HG03469 (cell line): ENCODE data around the gene RYR3.

ENCODE experiments used
- ATAC-seq: cut with Tn5 transposase; IDR thresholded peaks from one replicate; pipeline ENCODE4 v1.9.1; 2021; ENCODE audit warnings: mild to moderate bottlenecking, moderate library complexity, moderate number of reproducible peaks; ENCODE audit not compliant: unreplicated experiment

RYR3 gene

GRCh38 chr15:33636958-33637357 is 326.2 kb downstream of the RYR3 start:
- ATAC-seq, result no peak

- ATAC-seq, result no peak
Measured at GRCh38 chr15:33638453-33638852, 327.7 kb downstream of the RYR3 start.

- no peak for ATAC-seq
Measured at GRCh38 chr15:33639051-33639450, 328.3 kb downstream of the RYR3 start.

GRCh38 chr15:33639456-33639855 is 328.7 kb downstream of the RYR3 start:
- ATAC-seq, result no peak

GRCh38 chr15:33639978-33640377 is 329.2 kb downstream of the RYR3 start:
- ATAC-seq, result no peak

GRCh38 chr15:33641069-33641468 is 330.3 kb downstream of the RYR3 start:
- ATAC-seq, result no peak

GRCh38 chr15:33644304-33644703 is 333.5 kb downstream of the RYR3 start:
- no peak for ATAC-seq

GRCh38 chr15:33646744-33647143 is 336.0 kb downstream of the RYR3 start:
- ATAC-seq, result no peak

GRCh38 chr15:33649217-33649933 is 338.6 kb downstream of the RYR3 start:
- ATAC-seq, result no peak

- no peak for ATAC-seq
Measured at GRCh38 chr15:33654860-33655259, 344.1 kb downstream of the RYR3 start.

- no peak for ATAC-seq
Measured at GRCh38 chr15:33655488-33655887, 344.7 kb downstream of the RYR3 start.

- no peak for ATAC-seq
Measured at GRCh38 chr15:33656168-33656567, 345.4 kb downstream of the RYR3 start.

GRCh38 chr15:33660151-33660550 is 349.4 kb downstream of the RYR3 start:
- no peak for ATAC-seq

- ATAC-seq, result no peak
Measured at GRCh38 chr15:33662014-33662413, 351.2 kb downstream of the RYR3 start.

GRCh38 chr15:33664947-33665346 is 354.2 kb downstream of the RYR3 start:
- no peak for ATAC-seq

- ATAC-seq, result no peak
Measured at GRCh38 chr15:33670567-33670966, 359.8 kb downstream of the RYR3 start.

- peak; percentile 93 for ATAC-seq
Measured at GRCh38 chr15:33671456-33671855, 360.7 kb downstream of the RYR3 start.

GRCh38 chr15:33675246-33675645 is 364.5 kb downstream of the RYR3 start:
- ATAC-seq, result no peak

GRCh38 chr15:33677238-33677830 is 366.6 kb downstream of the RYR3 start:
- ATAC-seq, result no peak

- ATAC-seq, result no peak
Measured at GRCh38 chr15:33678176-33678575, 367.4 kb downstream of the RYR3 start.

GRCh38 chr15:33678602-33679001 is 367.8 kb downstream of the RYR3 start:
- ATAC-seq, result no peak

GRCh38 chr15:33679061-33679460 is 368.3 kb downstream of the RYR3 start:
- ATAC-seq, result no peak

GRCh38 chr15:33680336-33680735 is 369.6 kb downstream of the RYR3 start:
- no peak for ATAC-seq
